ENCODE measurements around the gene VEGFD. TPM values are rescaled to one million over a fixed set of nuclear protein-coding genes. Genes with fewer than 3 reads are reported as not detected.
A peak's percentile ranks its signal among the peaks of the same experiment; 100 is the strongest.

The VEGFD gene
- total RNA-seq, 1 donor, result 0.90 TPM

- no peak for TF ChIP-seq CTCF (IDR thresholded peaks at IDR 0.05; ENCODE audit: insufficient read depth, low read length)
- no peak overlapping the region for H3K4me3 ChIP-seq (ENCODE audit: low read depth, low read length)
- peak; percentile 20 for DNase-seq (ENCODE audit: low read depth)
Observed at GRCh38 chrX:15301924-15302323, 82.3 kb downstream of the VEGFD start.

GRCh38 chrX:15299941-15300851 is 84.0 kb downstream of the VEGFD start:
- peak; percentile 56 for DNase-seq (ENCODE audit: low read depth)
- peak; percentile 53 for TF ChIP-seq CTCF (IDR thresholded peaks at IDR 0.05; ENCODE audit: insufficient read depth, low read length)
- no peak overlapping the region for H3K4me3 ChIP-seq (ENCODE audit: low read depth, low read length)

- no peak for DNase-seq (ENCODE audit: low read depth)
- H3K4me3 ChIP-seq (ENCODE audit: low read depth, low read length), result no peak overlapping the region
- no peak for TF ChIP-seq CTCF (IDR thresholded peaks at IDR 0.05; ENCODE audit: insufficient read depth, low read length)
Observed at GRCh38 chrX:15298780-15299179, 85.4 kb downstream of the VEGFD start.

- DNase-seq (ENCODE audit: low read depth), result no peak
- TF ChIP-seq CTCF (IDR thresholded peaks at IDR 0.05; ENCODE audit: insufficient read depth, low read length), result no peak
- no peak overlapping the region for H3K4me3 ChIP-seq (ENCODE audit: low read depth, low read length)
Observed at GRCh38 chrX:15298201-15298600, 86.0 kb downstream of the VEGFD start.

Other genes starting within 250 kb of the VEGFD start
- gene ASB9, start 114.3 kb downstream of the VEGFD start, total RNA-seq (ENCODE audit: low replicate concordance), result 0.18 TPM in 1 of 2 replicates, not detected in the other
- not detected in 2 replicates for gene ASB11, start 68.8 kb downstream of the VEGFD start, total RNA-seq (ENCODE audit: low replicate concordance)
- 1.9 and 10.5 TPM in 2 replicates for gene PIGA, start 48.9 kb downstream of the VEGFD start, total RNA-seq (ENCODE audit: low replicate concordance)
- gene PIR, start 108.9 kb upstream of the VEGFD start, total RNA-seq (ENCODE audit: low replicate concordance), result 15.9 and 40.8 TPM in 2 replicates
- 0.18 and 0.90 TPM in 2 replicates for gene BMX, start 116.4 kb upstream of the VEGFD start, total RNA-seq (ENCODE audit: low replicate concordance)
- 0.09 TPM in 1 of 2 replicates, not detected in the other for gene ACE2, start 216.5 kb upstream of the VEGFD start, total RNA-seq (ENCODE audit: low replicate concordance)

Measured in fibroblast of the aortic adventitia (primary cell).